Fibroblast of the aortic adventitia (primary cell): ENCODE measurements around the gene IGFBP5. TPM values are rescaled to one million over a fixed set of nuclear protein-coding genes. Genes with fewer than 3 reads are reported as not detected.

Experiments used
- DNase-seq: peaks from one replicate; pipeline ENCODE4 v3.0.0-alpha.2; 2010; ENCODE audit warnings: low read depth
- H3K4me3 ChIP-seq: 2 replicates; pipeline ENCODE4 v1.5.1; 2011; ENCODE audit warnings: low read depth, mild to moderate bottlenecking, control low read depth, low read length, moderate library complexity
- total RNA-seq: library from RNA; depleted of rRNA; stranded (reverse); fragments of >200 nt; gene quantifications from 2 replicates; pipeline ENCODE4 v1.2.3, GENCODE V29; 2012; ENCODE audit warnings: low replicate concordance
- TF ChIP-seq, protein P1 (sequence below): IDR thresholded peaks from 2 replicates; pipeline ENCODE4 v1.5.1; 2011; ENCODE audit warnings: mild to moderate bottlenecking, low read length, control low read depth, inconsistent platforms; ENCODE audit not compliant: insufficient read depth

The IGFBP5 gene
- total RNA-seq, 1 donor, result 616 TPM

DNA sequence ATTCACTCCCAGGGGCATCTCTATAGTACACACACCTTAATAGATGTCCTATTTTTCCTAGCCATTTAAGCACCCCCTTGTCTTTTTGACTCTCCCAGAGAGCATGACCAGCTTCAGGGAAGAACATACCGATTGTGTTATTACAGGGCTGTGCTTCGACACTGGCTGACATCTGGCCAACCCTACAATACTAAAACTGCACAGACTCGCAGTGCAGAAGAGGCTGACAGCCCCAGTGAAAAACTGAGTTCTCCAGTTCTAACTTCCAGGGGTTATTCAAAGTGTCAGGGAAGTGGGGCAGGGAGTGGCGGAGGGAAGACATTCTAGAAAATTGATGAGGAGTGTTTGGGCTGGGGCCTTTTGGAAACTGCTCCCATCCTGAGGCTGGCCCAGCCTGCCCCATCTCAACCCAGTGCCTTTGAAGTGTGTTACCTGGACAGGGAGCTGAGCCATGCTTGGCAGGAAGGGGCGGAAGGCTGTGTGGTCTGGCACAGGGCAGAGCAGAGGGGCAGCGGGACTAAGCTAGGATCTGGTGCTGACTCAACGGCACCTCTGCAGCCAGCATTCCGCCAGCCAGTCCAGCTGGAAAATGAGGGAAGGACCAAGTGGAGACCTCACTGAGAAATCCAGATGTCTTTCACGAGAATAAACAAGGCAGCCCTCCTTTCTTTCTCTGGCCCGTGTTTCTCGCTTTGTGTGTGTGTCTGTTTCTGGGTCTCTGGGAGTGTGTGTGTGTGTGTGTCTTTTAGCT is 15.4 kb upstream of the IGFBP5 start:
- no peak overlapping the region for H3K4me3 ChIP-seq
- peak; percentile 73 for DNase-seq
- TF ChIP-seq, protein P1, sequence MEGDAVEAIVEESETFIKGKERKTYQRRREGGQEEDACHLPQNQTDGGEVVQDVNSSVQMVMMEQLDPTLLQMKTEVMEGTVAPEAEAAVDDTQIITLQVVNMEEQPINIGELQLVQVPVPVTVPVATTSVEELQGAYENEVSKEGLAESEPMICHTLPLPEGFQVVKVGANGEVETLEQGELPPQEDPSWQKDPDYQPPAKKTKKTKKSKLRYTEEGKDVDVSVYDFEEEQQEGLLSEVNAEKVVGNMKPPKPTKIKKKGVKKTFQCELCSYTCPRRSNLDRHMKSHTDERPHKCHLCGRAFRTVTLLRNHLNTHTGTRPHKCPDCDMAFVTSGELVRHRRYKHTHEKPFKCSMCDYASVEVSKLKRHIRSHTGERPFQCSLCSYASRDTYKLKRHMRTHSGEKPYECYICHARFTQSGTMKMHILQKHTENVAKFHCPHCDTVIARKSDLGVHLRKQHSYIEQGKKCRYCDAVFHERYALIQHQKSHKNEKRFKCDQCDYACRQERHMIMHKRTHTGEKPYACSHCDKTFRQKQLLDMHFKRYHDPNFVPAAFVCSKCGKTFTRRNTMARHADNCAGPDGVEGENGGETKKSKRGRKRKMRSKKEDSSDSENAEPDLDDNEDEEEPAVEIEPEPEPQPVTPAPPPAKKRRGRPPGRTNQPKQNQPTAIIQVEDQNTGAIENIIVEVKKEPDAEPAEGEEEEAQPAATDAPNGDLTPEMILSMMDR, result no peak

DNA sequence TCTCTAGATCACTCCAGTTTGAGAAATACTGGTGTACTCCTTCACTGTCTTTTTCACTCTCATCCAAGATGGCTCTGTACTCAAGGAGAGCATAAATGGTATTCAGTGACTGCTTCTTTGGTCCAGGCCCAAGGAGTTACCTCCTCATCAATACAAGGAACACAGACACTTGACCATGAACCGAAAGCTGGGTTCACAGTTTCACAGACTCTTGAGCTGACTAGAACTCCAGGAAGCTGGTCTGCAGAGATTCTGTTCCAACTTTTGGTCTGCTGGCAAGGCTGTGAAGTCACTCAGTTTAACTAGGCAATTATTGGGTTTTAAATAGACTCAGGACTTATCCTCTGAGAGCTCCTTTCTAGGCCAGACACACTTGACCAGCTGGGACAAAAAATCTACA is 7.4 kb upstream of the IGFBP5 start:
- no peak overlapping the region for H3K4me3 ChIP-seq
- TF ChIP-seq, protein P1, result no peak
- no peak for DNase-seq

DNA sequence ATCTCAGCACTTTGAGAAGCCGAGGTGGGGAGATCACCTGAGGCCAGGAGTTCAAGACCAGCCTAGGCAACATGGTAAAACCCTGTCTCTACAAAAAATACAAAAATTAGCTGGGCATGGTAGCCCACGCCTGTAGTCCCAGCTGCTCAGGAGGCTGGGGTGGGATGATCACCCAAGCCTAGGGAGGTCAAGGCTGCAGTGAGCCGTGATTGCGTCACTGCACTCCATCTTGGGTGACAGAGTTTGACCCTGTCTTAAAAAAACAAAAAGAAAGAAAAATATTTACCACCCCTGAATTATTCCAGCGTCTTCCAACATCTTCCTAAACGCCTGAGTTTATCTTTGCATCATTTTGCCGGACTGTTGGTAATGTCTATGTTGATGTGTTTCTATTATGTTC is 6.2 kb upstream of the IGFBP5 start:
- TF ChIP-seq, protein P1, result no peak
- H3K4me3 ChIP-seq, result no peak overlapping the region
- DNase-seq, result no peak

- TF ChIP-seq, protein P1, result no peak
- DNase-seq, result no peak
- no peak overlapping the region for H3K4me3 ChIP-seq
These were observed 5.4 kb upstream of the IGFBP5 start for GRCh38 chr2:216700781-216701180.

GRCh38 chr2:216700088-216700567 is 4.8 kb upstream of the IGFBP5 start:
- TF ChIP-seq, protein P1, result no peak
- no peak overlapping the region for H3K4me3 ChIP-seq
- no peak for DNase-seq

DNA sequence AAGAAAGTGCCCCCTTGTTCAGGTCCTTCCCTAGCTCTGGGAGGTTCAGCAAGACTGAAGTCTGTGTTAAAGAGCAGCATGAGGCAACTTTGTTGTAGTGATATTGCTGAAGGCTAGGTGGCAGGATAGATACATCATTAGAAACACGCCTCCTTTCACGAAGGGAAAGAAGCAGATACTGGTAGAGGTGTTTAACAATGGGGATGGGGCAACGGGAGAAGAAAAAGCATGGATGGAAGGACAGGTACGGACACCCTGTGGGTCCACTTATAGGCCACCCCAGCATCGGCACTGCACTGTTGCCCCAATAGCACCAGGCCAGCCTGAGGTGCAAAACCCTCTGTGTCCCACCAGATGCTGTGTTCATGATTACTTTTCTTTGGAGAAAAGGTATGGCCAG is 3.5 kb upstream of the IGFBP5 start:
- TF ChIP-seq, protein P1, result peak; percentile 73
- DNase-seq, result peak; percentile 76
- no peak overlapping the region for H3K4me3 ChIP-seq
